ENCODE results near the gene NSUN2.

Gene NSUN2

GRCh38 chr5:6638236-6638635 is 5.4 kb upstream of the NSUN2 start:
- Histone ChIP-seq H3K27me3 (ENCODE audit: control insufficient read depth, insufficient read depth, low read length) (no peaks in the 10 kb centered on the region), H3K4me1 (ENCODE audit: control insufficient read depth, insufficient read depth, low read length) (peaks cover 4% of the 10 kb centered on the region), H3K9me3 (ENCODE audit: control insufficient read depth, insufficient read depth, low read length) (no peaks in the 10 kb centered on the region), H3K9ac (ENCODE audit: low read depth, low read length) (no peak overlapping the region), H3K4me3 (ENCODE audit: low read depth, low read length) (no peak overlapping the region), H3K36me3 (ENCODE audit: control insufficient read depth, insufficient read depth, low read length) (peaks cover 6% of the 10 kb centered on the region)

- no peaks in the 10 kb centered on the region for H3K9me3 ChIP-seq (ENCODE audit: control insufficient read depth, insufficient read depth, low read length)
- H3K4me3 ChIP-seq (ENCODE audit: low read depth, low read length) = no peak overlapping the region
- peaks cover 4% of the 10 kb centered on the region for H3K4me1 ChIP-seq (ENCODE audit: control insufficient read depth, insufficient read depth, low read length)
- no peaks in the 10 kb centered on the region for H3K27me3 ChIP-seq (ENCODE audit: control insufficient read depth, insufficient read depth, low read length)
- no peak overlapping the region for H3K9ac ChIP-seq (ENCODE audit: low read depth, low read length)
- H3K36me3 ChIP-seq (ENCODE audit: control insufficient read depth, insufficient read depth, low read length) = peaks cover 6% of the 10 kb centered on the region
Measured at GRCh38 chr5:6637590-6637989, 4.7 kb upstream of the NSUN2 start.

GRCh38 chr5:6637022-6637421 is 4.2 kb upstream of the NSUN2 start:
- Histone ChIP-seq H3K9me3 (ENCODE audit: control insufficient read depth, insufficient read depth, low read length) (no peaks in the 10 kb centered on the region), H3K36me3 (ENCODE audit: control insufficient read depth, insufficient read depth, low read length) (peaks cover 6% of the 10 kb centered on the region), H3K27me3 (ENCODE audit: control insufficient read depth, insufficient read depth, low read length) (no peaks in the 10 kb centered on the region), H3K4me1 (ENCODE audit: control insufficient read depth, insufficient read depth, low read length) (peaks cover 4% of the 10 kb centered on the region), H3K9ac (ENCODE audit: low read depth, low read length) (no peak overlapping the region), H3K4me3 (ENCODE audit: low read depth, low read length) (no peak overlapping the region)

- H3K36me3 ChIP-seq (ENCODE audit: control insufficient read depth, insufficient read depth, low read length) = peaks cover 9% of the 10 kb centered on the region
- no peak overlapping the region for H3K4me3 ChIP-seq (ENCODE audit: low read depth, low read length)
- no peak overlapping the region for H3K9ac ChIP-seq (ENCODE audit: low read depth, low read length)
Measured at GRCh38 chr5:6636293-6636692, 3.4 kb upstream of the NSUN2 start.

GRCh38 chr5:6634788-6635430 is 2.1 kb upstream of the NSUN2 start:
- Histone ChIP-seq H3K4me1 (ENCODE audit: control insufficient read depth, insufficient read depth, low read length) (peaks cover 10% of the 10 kb centered on the region), H3K9me3 (ENCODE audit: control insufficient read depth, insufficient read depth, low read length) (no peaks in the 10 kb centered on the region), H3K27me3 (ENCODE audit: control insufficient read depth, insufficient read depth, low read length) (no peaks in the 10 kb centered on the region), H3K4me3 (ENCODE audit: low read depth, low read length) (no peak overlapping the region), H3K9ac (ENCODE audit: low read depth, low read length) (no peak overlapping the region), H3K36me3 (ENCODE audit: control insufficient read depth, insufficient read depth, low read length) (peaks cover 15% of the 10 kb centered on the region)

More at GRCh38 chr5:6636293-6636692, 3.4 kb upstream of the NSUN2 start:
- Histone ChIP-seq H3K27me3 (ENCODE audit: control insufficient read depth, insufficient read depth, low read length) (no peaks in the 10 kb centered on the region), H3K4me1 (ENCODE audit: control insufficient read depth, insufficient read depth, low read length) (peaks cover 10% of the 10 kb centered on the region), H3K9me3 (ENCODE audit: control insufficient read depth, insufficient read depth, low read length) (no peaks in the 10 kb centered on the region)

GRCh38 chr5:6634306-6634705 is 1.5 kb upstream of the NSUN2 start:
- Histone ChIP-seq H3K9ac (ENCODE audit: low read depth, low read length) (no peak overlapping the region), H3K27me3 (ENCODE audit: control insufficient read depth, insufficient read depth, low read length) (no peaks in the 10 kb centered on the region), H3K36me3 (ENCODE audit: control insufficient read depth, insufficient read depth, low read length) (peaks cover 21% of the 10 kb centered on the region), H3K4me1 (ENCODE audit: control insufficient read depth, insufficient read depth, low read length) (peaks cover 10% of the 10 kb centered on the region), H3K4me3 (ENCODE audit: low read depth, low read length) (peak overlapping the region; percentile 75), H3K9me3 (ENCODE audit: control insufficient read depth, insufficient read depth, low read length) (no peaks in the 10 kb centered on the region)

- H3K27me3 ChIP-seq (ENCODE audit: control insufficient read depth, insufficient read depth, low read length) = no peaks in the 10 kb centered on the region
- H3K9me3 ChIP-seq (ENCODE audit: control insufficient read depth, insufficient read depth, low read length) = no peaks in the 10 kb centered on the region
- peaks cover 23% of the 10 kb centered on the region for H3K36me3 ChIP-seq (ENCODE audit: control insufficient read depth, insufficient read depth, low read length)
- H3K4me1 ChIP-seq (ENCODE audit: control insufficient read depth, insufficient read depth, low read length) = peaks cover 10% of the 10 kb centered on the region
- peak overlapping the region; percentile 54 for H3K9ac ChIP-seq (ENCODE audit: low read depth, low read length)
- peak overlapping the region; percentile 75 for H3K4me3 ChIP-seq (ENCODE audit: low read depth, low read length)
Measured at GRCh38 chr5:6633469-6634245, 813 bp upstream of the NSUN2 start.

- H3K4me3 ChIP-seq (ENCODE audit: low read depth, low read length) = peak overlapping the region; percentile 71
- H3K4me1 ChIP-seq (ENCODE audit: control insufficient read depth, insufficient read depth, low read length) = peaks cover 6% of the 10 kb centered on the region
- H3K27me3 ChIP-seq (ENCODE audit: control insufficient read depth, insufficient read depth, low read length) = no peaks in the 10 kb centered on the region
- peaks cover 25% of the 10 kb centered on the region for H3K36me3 ChIP-seq (ENCODE audit: control insufficient read depth, insufficient read depth, low read length)
- H3K9ac ChIP-seq (ENCODE audit: low read depth, low read length) = peak overlapping the region; percentile 99
- no peaks in the 10 kb centered on the region for H3K9me3 ChIP-seq (ENCODE audit: control insufficient read depth, insufficient read depth, low read length)
Measured at GRCh38 chr5:6632324-6632887, 438 bp downstream of the NSUN2 start.

- peaks cover 6% of the 10 kb centered on the region for H3K4me1 ChIP-seq (ENCODE audit: control insufficient read depth, insufficient read depth, low read length)
- peaks cover 28% of the 10 kb centered on the region for H3K36me3 ChIP-seq (ENCODE audit: control insufficient read depth, insufficient read depth, low read length)
- no peaks in the 10 kb centered on the region for H3K27me3 ChIP-seq (ENCODE audit: control insufficient read depth, insufficient read depth, low read length)
- no peak overlapping the region for H3K9ac ChIP-seq (ENCODE audit: low read depth, low read length)
- H3K9me3 ChIP-seq (ENCODE audit: control insufficient read depth, insufficient read depth, low read length) = no peaks in the 10 kb centered on the region
- H3K4me3 ChIP-seq (ENCODE audit: low read depth, low read length) = peak overlapping the region; percentile 71
Measured at GRCh38 chr5:6631441-6631840, 1.4 kb downstream of the NSUN2 start.

GRCh38 chr5:6626508-6626907 is 6.3 kb downstream of the NSUN2 start:
- Histone ChIP-seq H3K4me1 (ENCODE audit: control insufficient read depth, insufficient read depth, low read length) (peaks cover 2% of the 10 kb centered on the region), H3K36me3 (ENCODE audit: control insufficient read depth, insufficient read depth, low read length) (peaks cover 42% of the 10 kb centered on the region), H3K4me3 (ENCODE audit: low read depth, low read length) (no peak overlapping the region), H3K27me3 (ENCODE audit: control insufficient read depth, insufficient read depth, low read length) (no peaks in the 10 kb centered on the region), H3K9ac (ENCODE audit: low read depth, low read length) (no peak overlapping the region), H3K9me3 (ENCODE audit: control insufficient read depth, insufficient read depth, low read length) (no peaks in the 10 kb centered on the region)

- Histone ChIP-seq H3K36me3 (ENCODE audit: control insufficient read depth, insufficient read depth, low read length) (peaks cover 38% of the 10 kb centered on the region), H3K9me3 (ENCODE audit: control insufficient read depth, insufficient read depth, low read length) (no peaks in the 10 kb centered on the region)
Measured at GRCh38 chr5:6623941-6624340, 8.9 kb downstream of the NSUN2 start.

GRCh38 chr5:6623228-6623627 is 9.6 kb downstream of the NSUN2 start:
- H3K9me3 ChIP-seq (ENCODE audit: control insufficient read depth, insufficient read depth, low read length) = no peaks in the 10 kb centered on the region
- no peaks in the 10 kb centered on the region for H3K27me3 ChIP-seq (ENCODE audit: control insufficient read depth, insufficient read depth, low read length)
- no peaks in the 10 kb centered on the region for H3K4me1 ChIP-seq (ENCODE audit: control insufficient read depth, insufficient read depth, low read length)
- H3K36me3 ChIP-seq (ENCODE audit: control insufficient read depth, insufficient read depth, low read length) = peaks cover 39% of the 10 kb centered on the region
- H3K4me3 ChIP-seq (ENCODE audit: low read depth, low read length) = no peak overlapping the region
- no peak overlapping the region for H3K9ac ChIP-seq (ENCODE audit: low read depth, low read length)

More at GRCh38 chr5:6623941-6624340, 8.9 kb downstream of the NSUN2 start:
- no peak overlapping the region for H3K4me3 ChIP-seq (ENCODE audit: low read depth, low read length)
- no peaks in the 10 kb centered on the region for H3K27me3 ChIP-seq (ENCODE audit: control insufficient read depth, insufficient read depth, low read length)
- no peaks in the 10 kb centered on the region for H3K4me1 ChIP-seq (ENCODE audit: control insufficient read depth, insufficient read depth, low read length)
- no peak overlapping the region for H3K9ac ChIP-seq (ENCODE audit: low read depth, low read length)
